K562 (cell line): Measurements from ENCODE around the gene MYH15. TPM values are rescaled to one million over a fixed set of nuclear protein-coding genes. Genes with fewer than 3 reads are reported as not detected.

ENCODE experiments used
- ATAC-seq: fragments of 200-7000 bp; cut with Tn5 transposase; 3 replicates; pipeline ENCODE4 v1.9.1; 2020; ENCODE audit warnings: moderate library complexity
- BruUV-seq: library from RNA; stranded (reverse); fragments of 400-500 nt; replicated peaks from 2 replicates; lab custom pipeline; 2021; lab: Mats Ljungman, UMichigan
- CTCF ChIA-PET: fragments of 300-600 bp; formaldehyde crosslinking; extraction: SDS; loops from one replicate; lab custom pipeline; 2021; ENCODE audit warnings: low intra/inter-chr PET ratio; lab: Yijun Ruan, JAX
- POLR2A ChIA-PET: fragments of 300-600, 350-650 bp; sonication (Branson Sonifier 250); formaldehyde crosslinking; extraction: SDS; loops from one replicate; lab custom pipeline; 2021; ENCODE audit warnings: antibody characterized with exemption, inconsistent platforms; lab: Yijun Ruan, JAX
- DNase-seq, 4 experiments: peaks; one replicate each; pipeline versions ENCODE4 v3.0.0 to v3.0.0-alpha.2; 2011 to 2018; ENCODE audit warnings: low spot score in 3 of 4, mixed read lengths in 3 of 4; ENCODE audit errors: extremely low read depth in 1 of 4
- FAIRE-seq: peaks from 2 replicates; lab custom pipeline; 2011; peaks lifted over from hg19 to GRCh38; lab: Jason Lieb, UNC
- H2AFZ ChIP-seq: 2 replicates; pipeline ENCODE4 v1.6.0; 2011; ENCODE audit warnings: low read depth, low read length, control low read depth, inconsistent platforms
- H3K27ac ChIP-seq: fragments of 200-600 bp; 3 replicates; pipeline ENCODE4 v1.8.0; 2011; ENCODE audit warnings: low read depth, mild to moderate bottlenecking, control low read depth, inconsistent platforms, low read length, moderate library complexity, mixed read lengths; ENCODE audit errors: extremely low read depth
- H3K27me3 ChIP-seq, 2 experiments: fragments of 300-600 bp in 1 of 2; 2 replicates in 1 of 2; 3 replicates in 1 of 2; pipeline versions ENCODE4 v1.6.0 to v1.8.0; 2011; ENCODE audit warnings: inconsistent platforms in 2 of 2, low read length in 2 of 2, mild to moderate bottlenecking in 1 of 2, mixed read lengths in 1 of 2, moderate library complexity in 1 of 2; ENCODE audit not compliant: control insufficient read depth in 2 of 2, insufficient read depth in 2 of 2
- H3K36me3 ChIP-seq: fragments of 300-600 bp; 3 replicates; pipeline ENCODE4 v1.8.0; 2011; ENCODE audit warnings: mild to moderate bottlenecking, low read length, inconsistent platforms; ENCODE audit not compliant: control insufficient read depth, insufficient read depth
- H3K4me1 ChIP-seq, 2 experiments: fragments of 200-600 bp in 1 of 2; replicated peaks in 1 of 2; 2 replicates in 1 of 2; 3 replicates in 1 of 2; pipeline versions ENCODE4 v1.5.1 to v1.8.0; 2011; ENCODE audit warnings: inconsistent platforms in 2 of 2, low read length in 2 of 2, mild to moderate bottlenecking in 1 of 2, mixed read lengths in 1 of 2, moderate library complexity in 1 of 2; ENCODE audit not compliant: control insufficient read depth in 2 of 2, insufficient read depth in 2 of 2
- H3K4me2 ChIP-seq: 2 replicates; pipeline ENCODE4 v1.6.1; 2011; ENCODE audit warnings: low read length, control low read depth, inconsistent platforms, mixed read lengths; ENCODE audit not compliant: insufficient read depth
- H3K4me3 ChIP-seq: fragments of 200-600 bp; sonication (generic), shearing (Covaris generic); 2 replicates; pipeline ENCODE4 v1.5.1; 2016; ENCODE audit warnings: control low read depth, inconsistent platforms
- H3K79me2 ChIP-seq: fragments of 200-600 bp; 3 replicates; pipeline ENCODE4 v1.8.0; 2011; ENCODE audit warnings: low read length, inconsistent platforms; ENCODE audit not compliant: control insufficient read depth, insufficient read depth
- H3K9ac ChIP-seq, 2 experiments: 2 replicates each; pipeline versions ENCODE4 v1.6.0 to v1.6.1; 2011; ENCODE audit warnings: low read depth in 2 of 2, low read length in 2 of 2, control low read depth in 1 of 2, inconsistent platforms in 1 of 2, mild to moderate bottlenecking in 1 of 2, mixed read lengths in 1 of 2; ENCODE audit not compliant: insufficient read depth in 1 of 2
- H3K9me1 ChIP-seq: one replicate; pipeline ENCODE4 v1.6.0; 2011; ENCODE audit warnings: inconsistent platforms, mild to moderate bottlenecking, low read length, moderate library complexity; ENCODE audit not compliant: control insufficient read depth, insufficient read depth
- H3K9me3 ChIP-seq: replicated peaks from 2 replicates; pipeline ENCODE4 v1.5.1; 2011; ENCODE audit warnings: low read depth, low read length, inconsistent platforms; ENCODE audit not compliant: control insufficient read depth, insufficient read depth
- H4K20me1 ChIP-seq: replicated peaks from 2 replicates; pipeline ENCODE4 v1.6.1; 2011; ENCODE audit warnings: low read length, inconsistent platforms, mixed read lengths; ENCODE audit not compliant: control insufficient read depth, insufficient read depth
- C11orf30 ChIP-seq: fragments of 450-650 bp; IDR thresholded peaks from 2 replicates; pipeline ENCODE4 v1.6.1; 2016; ENCODE audit warnings: low read depth, mild to moderate bottlenecking
- CHD4 ChIP-seq: fragments of 200-600 bp; sonication (generic); IDR thresholded peaks from 3 replicates; pipeline ENCODE4 v1.6.1; 2012; ENCODE audit warnings: low read depth, mild to moderate bottlenecking, mixed read lengths, low read length, inconsistent platforms; ENCODE audit not compliant: insufficient read depth, insufficient replicate concordance, poor library complexity, severe bottlenecking
- ESRRB ChIP-seq: fragments of 250-450 bp; sonication (Bioruptor Pico); IDR thresholded peaks from 2 replicates; pipeline ENCODE4 v1.5.0; 2020; ENCODE audit warnings: mild to moderate bottlenecking, moderate library complexity, borderline replicate concordance
- HES1 ChIP-seq: fragments of 450-650 bp; IDR thresholded peaks from 2 replicates; pipeline ENCODE4 v1.6.1; 2016; ENCODE audit warnings: low read depth, mild to moderate bottlenecking, moderate library complexity
- KLF13 ChIP-seq: fragments of 450-650 bp; IDR thresholded peaks from 2 replicates; pipeline ENCODE4 v1.6.1; 2016; ENCODE audit warnings: missing genetic modification characterization, low read depth, mild to moderate bottlenecking, missing compliant biosample characterization, moderate library complexity, borderline replicate concordance
- NUFIP1 ChIP-seq: fragments of 450-650 bp; IDR thresholded peaks from 2 replicates; pipeline ENCODE4 v1.6.1; 2018; ENCODE audit not compliant: partially characterized antibody
- RBM17 ChIP-seq: fragments of 200-400 bp; formaldehyde crosslinking; IDR thresholded peaks from 2 replicates; pipeline ENCODE4 v1.6.1; 2017; ENCODE audit warnings: low read depth, mild to moderate bottlenecking, low read length, borderline replicate concordance
- SNAPC5 ChIP-seq: fragments of 250-450 bp; sonication (Bioruptor Pico); IDR thresholded peaks from 2 replicates; pipeline ENCODE4 v1.8.0; 2021; ENCODE audit warnings: moderate library complexity, mild to moderate bottlenecking, inconsistent platforms
- TCFL5 ChIP-seq: fragments of 250-450 bp; sonication (Bioruptor Pico); conservative IDR thresholded peaks from 2 replicates; pipeline ENCODE4 v1.6.1; 2021; ENCODE audit warnings: mild to moderate bottlenecking, moderate library complexity, matching md5 sums
- TSHZ1 ChIP-seq: fragments of 250-450 bp; sonication (Bioruptor Pico); IDR thresholded peaks from 2 replicates; pipeline ENCODE4 v1.4.0; 2020; ENCODE audit warnings: mild to moderate bottlenecking, moderate library complexity
- ZNF134 ChIP-seq: fragments of 250-450 bp; sonication (Bioruptor Pico); conservative IDR thresholded peaks from 2 replicates; pipeline ENCODE4 v1.4.0; 2020
- ZNF707 ChIP-seq: fragments of 250-450 bp; sonication (Bioruptor Pico); conservative IDR thresholded peaks from 2 replicates; pipeline ENCODE4 v1.8.0; 2022; ENCODE audit warnings: inconsistent platforms, mild to moderate bottlenecking, moderate library complexity
- WGBS: fragments of 100-300 bp; shearing (Covaris generic); methylation state at CpG from one replicate; pipeline ENCODE4 v1.1.6; 2016; ENCODE audit warnings: low coverage, mixed read lengths; ENCODE audit not compliant: insufficient coverage; ENCODE audit errors: missing lambda C conversion rate; 5-methylcytosine and 5-hydroxymethylcytosine counted together
- in situ Hi-C: fragments of 300-500 bp; cut with MboI; formaldehyde crosslinking; loops from 4 replicates; pipeline ENCODE4 v1.15.0; 2018; ENCODE audit warnings: inconsistent platforms, mixed read lengths
- intact Hi-C: fragments of 100-400 bp; cut with micrococcal nuclease; formaldehyde crosslinking; loops from 2 replicates; pipeline ENCODE4 v1.14.2; 2022
- polyA plus RNA-seq, 8 experiments: library from polyadenylated mRNA; depleted of rRNA in 4 of 8; stranded (reverse) in 5 of 8; unstranded in 3 of 8; fragments of >200 nt; fragmentation: Nextera tagmentation in 2 of 8; fragmentation: Illumina TruSeq in 1 of 8; extraction: Ambion mirVana in 2 of 8; extraction: Trizol in 1 of 8; gene quantifications; 2 replicates each; pipeline versions ENCODE4 v1.2.1 to v1.2.3, GENCODE V29; 2011 to 2014; ENCODE audit warnings: inconsistent platforms in 1 of 8, missing spikeins in 1 of 8
- total RNA-seq, 7 experiments: library from RNA; depleted of rRNA in 6 of 7; stranded (reverse); fragments of >200 nt in 6 of 7; fragmentation: Illumina TruSeq in 2 of 7; extraction: Trizol in 2 of 7; gene quantifications; 2 replicates each; pipeline versions ENCODE4 v1.2.1 to v1.2.3, GENCODE V29; 2011 to 2021; ENCODE audit warnings: low replicate concordance in 1 of 7

MYH15 gene
- total and polyA plus RNA-seq, 9 of the 15 experiments (the other 6 are each of a cell fraction or from before 2014, with no cell fraction given): 0.03 to 0.29 (median 0.12) TPM

GRCh38 chr3:108334701-108335100 lies 175.7 kb downstream of the MYH15 start:
- Histone ChIP-seq H3K4me2 (no peak overlapping the region), H2AFZ (no peak overlapping the region), H3K36me3 (no peaks in the 10 kb centered on the region), H3K79me2 (no peaks in the 10 kb centered on the region), H3K4me1 (no peaks in the 10 kb centered on the region; a peak in 1 of 5 replicates), H3K9me1 (no peaks in the 10 kb centered on the region), H3K9ac (no peak overlapping the region), H3K9me3 (no peaks in the 10 kb centered on the region), H3K4me3 (no peak overlapping the region), H4K20me1 (no peaks in the 10 kb centered on the region), H3K27me3 (no peaks in the 10 kb centered on the region), H3K27ac (no peak overlapping the region)
- no peak for TF ChIP-seq NUFIP1
- no peak for TF ChIP-seq ESRRB (CRISPR knock-in tag)
- no peak for TF ChIP-seq HES1
- TF ChIP-seq SNAPC5 (CRISPR knock-in tag): no peak
- no peak for TF ChIP-seq ZNF707
- TF ChIP-seq C11orf30: no peak
- TF ChIP-seq TSHZ1: no peak
- no peak for TF ChIP-seq KLF13 (tag)
- TF ChIP-seq ZNF134 (CRISPR knock-in tag): no peak
- TF ChIP-seq CHD4: no peak
- TF ChIP-seq TCFL5 (CRISPR knock-in tag): no peak
- no peak for TF ChIP-seq RBM17
- intact Hi-C loops: no loop called here
- ChIA-PET POLR2A (interaction anchor here (1.0 kb wide), 1 partner anchor 25 kb away, joined by 3 read pairs; no protein-coding TSS in a partner anchor), CTCF (no interaction called here)
- no TSS peak for BruUV-seq
- 0% methylated on average over 1 of the region's 1 CpG for WGBS
- FAIRE-seq: no peak
- in situ Hi-C loops: no loop called here
- no peak for ATAC-seq
- no peak for DNase-seq
